ENCODE measurements around the gene SMIM14. TPM values are rescaled to one million over a fixed set of nuclear protein-coding genes. Genes with fewer than 3 reads are reported as not detected.

SMIM14 gene
- total RNA-seq, 4 donors from 2014 or later: 6.9 to 15.3 (median 9.5) TPM

- DNase-seq (no peak), ATAC-seq (peak; percentile 70 to 90)
- H3K27ac ChIP-seq: peak overlapping the region in 1 of 4 donors; percentile 46
- H3K27me3 ChIP-seq: no peaks in the 10 kb centered on the region
- intact Hi-C loops (cut with DNase I; ENCODE audit: low total_unique reads): no loop called here
- no peak for TF ChIP-seq POLR2A (IDR thresholded peaks at IDR 0.05)
- no peak for TF ChIP-seq CTCF (IDR thresholded peaks at IDR 0.05 in 4 of 5, conservative IDR thresholded peaks at IDR 0.05 in 1 of 5)
- H3K4me1 ChIP-seq: peaks cover 0 to 12% of the 10 kb centered on the region in 2 donors
- in situ Hi-C loops (cut with MboI; ENCODE audit: low sequenced_read_pairs in 4 of 4): no loop called here
- H3K9me3 ChIP-seq: no peaks in the 10 kb centered on the region
- peaks cover 0 to 4% of the 10 kb centered on the region in 2 donors for H3K36me3 ChIP-seq
- no peak overlapping the region for H3K4me3 ChIP-seq
Observed at GRCh38 chr4:39614487-39615162, 24.0 kb downstream of the SMIM14 start.

- intact Hi-C loops (cut with DNase I; ENCODE audit: low total_unique reads): no loop called here
- H3K9me3 ChIP-seq: no peaks in the 10 kb centered on the region
- no peaks in the 10 kb centered on the region for H3K27me3 ChIP-seq
- no peak overlapping the region for H3K4me3 ChIP-seq
- H3K4me1 ChIP-seq: peaks cover 0 to 12% of the 10 kb centered on the region in 2 donors
- H3K27ac ChIP-seq: peak overlapping the region in 2 of 4 donors; percentile 12 to 27
- ATAC-seq: no peak
- TF ChIP-seq POLR2A (IDR thresholded peaks at IDR 0.05): no peak
- TF ChIP-seq CTCF (IDR thresholded peaks at IDR 0.05 in 4 of 5, conservative IDR thresholded peaks at IDR 0.05 in 1 of 5): no peak
- in situ Hi-C loops (cut with MboI; ENCODE audit: low sequenced_read_pairs in 4 of 4): no loop called here
- H3K36me3 ChIP-seq: peaks cover 0 to 14% of the 10 kb centered on the region in 2 donors
- no peak for DNase-seq
Observed at GRCh38 chr4:39613093-39613656, 25.5 kb downstream of the SMIM14 start.

- Histone ChIP-seq H3K36me3 (peaks cover 0 to 18% of the 10 kb centered on the region in 2 donors), H3K27me3 (no peaks in the 10 kb centered on the region), H3K4me3 (no peak overlapping the region), H3K27ac (no peak overlapping the region), H3K9me3 (no peaks in the 10 kb centered on the region), H3K4me1 (peaks cover 0 to 12% of the 10 kb centered on the region in 2 donors)
- DNase-seq: no peak
- in situ Hi-C loops (cut with MboI; ENCODE audit: low sequenced_read_pairs in 4 of 4) (no loop called here), intact Hi-C loops (cut with DNase I; ENCODE audit: low total_unique reads) (no loop called here)
- TF ChIP-seq POLR2A (IDR thresholded peaks at IDR 0.05) (no peak), CTCF (IDR thresholded peaks at IDR 0.05 in 4 of 5, conservative IDR thresholded peaks at IDR 0.05 in 1 of 5) (no peak)
- no peak for ATAC-seq
Observed at GRCh38 chr4:39609454-39609931, 29.2 kb downstream of the SMIM14 start.

GRCh38 chr4:39608451-39608850, 30.2 kb downstream of the SMIM14 start:
- in situ Hi-C loops (cut with MboI; ENCODE audit: low sequenced_read_pairs in 4 of 4) (no loop called here), intact Hi-C loops (cut with DNase I; ENCODE audit: low total_unique reads) (no loop called here)
- TF ChIP-seq POLR2A (IDR thresholded peaks at IDR 0.05) (no peak), CTCF (IDR thresholded peaks at IDR 0.05 in 4 of 5, conservative IDR thresholded peaks at IDR 0.05 in 1 of 5) (no peak)
- Histone ChIP-seq H3K36me3 (peaks cover 0 to 29% of the 10 kb centered on the region in 2 donors), H3K27ac (no peak overlapping the region), H3K9me3 (no peaks in the 10 kb centered on the region), H3K4me3 (no peak overlapping the region), H3K27me3 (no peaks in the 10 kb centered on the region), H3K4me1 (peaks cover 0 to 7% of the 10 kb centered on the region in 2 donors)
- ATAC-seq (no peak), DNase-seq (no peak)

Data from gastrocnemius medialis (tissue), 4 donors.